ENCODE data around the gene IL5. TPM values are rescaled to one million over a fixed set of nuclear protein-coding genes. Genes with fewer than 3 reads are reported as not detected.

The IL5 gene
- total RNA-seq, 4 donors from 2014 or later = not detected

GRCh38 chr5:132493241-132493640 is 50.1 kb downstream of the IL5 start:
- no peak for TF ChIP-seq POLR2A (IDR thresholded peaks at IDR 0.05)
- TF ChIP-seq CTCF (IDR thresholded peaks at IDR 0.05) = no peak
- 75 to 95% methylated on average over 4 of the region's 4 CpGs for WGBS, 2 donors
- Histone ChIP-seq H3K36me3 (no peaks in the 10 kb centered on the region), H3K27me3 (no peaks in the 10 kb centered on the region), H3K4me1 (peaks cover 30 to 47% of the 10 kb centered on the region in 2 donors), H3K4me3 (replicated peaks in 1 of 3) (no peak overlapping the region), H3K27ac (no peak overlapping the region), H3K9me3 (no peaks in the 10 kb centered on the region)
- intact Hi-C loops (cut with DNase I) = loop anchor here (10.0 kb wide), 1 partner anchor 562 kb away; the partner anchor contains the start of gene HSPA4
- no peak for DNase-seq

GRCh38 chr5:132492386-132493125 is 50.8 kb downstream of the IL5 start:
- Histone ChIP-seq H3K4me3 (replicated peaks in 1 of 3) (no peak overlapping the region), H3K27ac (no peak overlapping the region), H3K4me1 (peaks cover 33 to 49% of the 10 kb centered on the region in 2 donors), H3K27me3 (no peaks in the 10 kb centered on the region), H3K9me3 (no peaks in the 10 kb centered on the region), H3K36me3 (no peaks in the 10 kb centered on the region)
- intact Hi-C loops (cut with DNase I) = loop anchor here (10.0 kb wide), 1 partner anchor 562 kb away; the partner anchor contains the start of gene HSPA4
- no peak for DNase-seq
- WGBS, 2 donors = 71 to 89% methylated on average over 3 of the region's 3 CpGs
- no peak for TF ChIP-seq CTCF (IDR thresholded peaks at IDR 0.05)
- TF ChIP-seq POLR2A (IDR thresholded peaks at IDR 0.05) = no peak

Other genes with a start within 250 kb of the IL5 start
- gene SLC22A4, start 249.1 kb downstream of the IL5 start, total RNA-seq = under 1 TPM in 2 of 4 donors, not detected in 2; 0.54 to 0.78 TPM
- 10 to 100 TPM; 18.1 to 28.3 (median 24.2) TPM for gene SLC22A5, start 173.8 kb downstream of the IL5 start, total RNA-seq
- gene IRF1, start 52.7 kb downstream of the IL5 start, total RNA-seq = 10 to 100 TPM; 24.6 to 49.7 (median 32.1) TPM
- gene RAD50, start 13.5 kb upstream of the IL5 start, total RNA-seq = 10 to 100 TPM; 34.1 to 40.1 (median 37.5) TPM
- gene IL13, start 114.7 kb upstream of the IL5 start, total RNA-seq = not detected
- not detected for gene IL4, start 130.5 kb upstream of the IL5 start, total RNA-seq
- 10 to 100 TPM in 2 of 4 donors, 1 to 10 TPM in 2; 8.2 to 12.2 (median 10.5) TPM for gene KIF3A, start 194.0 kb upstream of the IL5 start, total RNA-seq
- under 1 TPM in 3 of 4 donors, not detected in 1; 0.34 to 0.81 (median 0.67) TPM for gene CCNI2, start 203.9 kb upstream of the IL5 start, total RNA-seq
- 10 to 100 TPM; 41.9 to 57.7 (median 46.7) TPM for gene SEPTIN8, start 233.7 kb upstream of the IL5 start, total RNA-seq